CD1c-positive myeloid dendritic cell (primary cell): ENCODE measurements around the gene SEMA3E.
"Not testable (repeated sequence)": the region's sequence is repeated elsewhere in the genome, so short reads cannot be mapped to it uniquely, and the experiment has no call there.

Source experiments
- DNase-seq: peaks from one replicate; pipeline ENCODE4 v3.0.0-alpha.2; 2016; ENCODE audit errors: extremely low spot score

SEMA3E gene

GRCh38 chr7:83486957-83487356 lies 162.0 kb downstream of the SEMA3E start:
- DNase-seq = no peak

- no peak for DNase-seq
Measured at GRCh38 chr7:83486536-83486935, 162.4 kb downstream of the SEMA3E start.

GRCh38 chr7:83484826-83485225 lies 164.1 kb downstream of the SEMA3E start:
- no peak for DNase-seq

GRCh38 chr7:83484266-83484665 lies 164.7 kb downstream of the SEMA3E start:
- DNase-seq = no peak

- no peak for DNase-seq
Measured at GRCh38 chr7:83478616-83479015, 170.3 kb downstream of the SEMA3E start.

GRCh38 chr7:83476511-83477050 lies 172.4 kb downstream of the SEMA3E start:
- no peak for DNase-seq

- no peak for DNase-seq
Measured at GRCh38 chr7:83475420-83475819, 173.5 kb downstream of the SEMA3E start.

- DNase-seq = no peak
Measured at GRCh38 chr7:83472376-83472775, 176.6 kb downstream of the SEMA3E start.

- DNase-seq = no peak
Measured at GRCh38 chr7:83469491-83469890, 179.4 kb downstream of the SEMA3E start.

- DNase-seq = no peak
Measured at GRCh38 chr7:83469076-83469475, 179.9 kb downstream of the SEMA3E start.

- no peak for DNase-seq
Measured at GRCh38 chr7:83468251-83468739, 180.6 kb downstream of the SEMA3E start.

- DNase-seq = no peak
Measured at GRCh38 chr7:83467493-83467892, 181.4 kb downstream of the SEMA3E start.

- DNase-seq = no peak
Measured at GRCh38 chr7:83466956-83467355, 182.0 kb downstream of the SEMA3E start.

GRCh38 chr7:83466187-83466923 lies 182.6 kb downstream of the SEMA3E start:
- no peak for DNase-seq

- DNase-seq = no peak
Measured at GRCh38 chr7:83465643-83466042, 183.3 kb downstream of the SEMA3E start.

- not testable (repeated sequence) for DNase-seq
Measured at GRCh38 chr7:83461820-83462219, 187.1 kb downstream of the SEMA3E start.

GRCh38 chr7:83459930-83460653 lies 188.8 kb downstream of the SEMA3E start:
- DNase-seq = not testable (repeated sequence)

GRCh38 chr7:83459101-83459929 lies 189.6 kb downstream of the SEMA3E start:
- DNase-seq = not testable (repeated sequence)

- DNase-seq = no peak
Measured at GRCh38 chr7:83457022-83457892, 191.7 kb downstream of the SEMA3E start.

GRCh38 chr7:83456413-83456812 lies 192.5 kb downstream of the SEMA3E start:
- DNase-seq = no peak

GRCh38 chr7:83455612-83456011 lies 193.3 kb downstream of the SEMA3E start:
- DNase-seq = no peak
